ENCODE data around the gene CYSTM1. TPM values are rescaled to one million over a fixed set of nuclear protein-coding genes. Genes with fewer than 3 reads are reported as not detected.

Gene CYSTM1
- total RNA-seq, 1 donor from 2014 or later = 11.4 TPM

DNA sequence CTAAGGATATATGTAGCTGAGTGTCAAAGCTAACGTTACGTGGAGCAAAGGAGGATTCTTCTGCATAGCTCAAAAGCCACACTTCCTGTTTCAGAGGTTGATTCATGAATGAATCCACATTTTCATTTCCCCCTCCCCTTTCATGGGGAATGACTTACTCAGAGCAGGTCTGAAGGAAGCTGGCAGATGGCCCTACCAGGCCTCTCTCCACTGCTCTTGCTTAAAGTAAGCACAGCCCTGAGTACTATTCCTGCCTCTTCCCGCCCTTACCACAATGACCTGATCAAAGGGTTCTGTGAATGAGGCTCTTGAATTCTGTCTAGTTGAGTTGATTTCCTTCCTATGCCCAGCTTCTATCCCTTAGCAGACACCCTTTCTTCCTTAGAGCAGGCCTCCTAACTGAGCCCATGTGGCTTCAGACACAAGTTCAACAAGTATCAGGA, 43.0 kb upstream of the CYSTM1 start:
- Mint-ChIP-seq H3K9me3 (no peaks in the 10 kb centered on the region), H3K27ac (no peak overlapping the region), H3K36me3 (no peaks in the 10 kb centered on the region), H3K27me3 (ENCODE audit: low read depth) (peaks cover 9% of the 10 kb centered on the region), H3K4me1 (peaks cover 3% of the 10 kb centered on the region), H3K4me3 (no peak overlapping the region)
- DNase-seq (ENCODE audit: low spot score in 2 of 2, unreplicated experiment in 2 of 2) = peak in 1 of 2 experiments; percentile 20
- TF ChIP-seq CTCF (IDR thresholded peaks at IDR 0.05; ENCODE audit: unreplicated experiment) = no peak

DNA sequence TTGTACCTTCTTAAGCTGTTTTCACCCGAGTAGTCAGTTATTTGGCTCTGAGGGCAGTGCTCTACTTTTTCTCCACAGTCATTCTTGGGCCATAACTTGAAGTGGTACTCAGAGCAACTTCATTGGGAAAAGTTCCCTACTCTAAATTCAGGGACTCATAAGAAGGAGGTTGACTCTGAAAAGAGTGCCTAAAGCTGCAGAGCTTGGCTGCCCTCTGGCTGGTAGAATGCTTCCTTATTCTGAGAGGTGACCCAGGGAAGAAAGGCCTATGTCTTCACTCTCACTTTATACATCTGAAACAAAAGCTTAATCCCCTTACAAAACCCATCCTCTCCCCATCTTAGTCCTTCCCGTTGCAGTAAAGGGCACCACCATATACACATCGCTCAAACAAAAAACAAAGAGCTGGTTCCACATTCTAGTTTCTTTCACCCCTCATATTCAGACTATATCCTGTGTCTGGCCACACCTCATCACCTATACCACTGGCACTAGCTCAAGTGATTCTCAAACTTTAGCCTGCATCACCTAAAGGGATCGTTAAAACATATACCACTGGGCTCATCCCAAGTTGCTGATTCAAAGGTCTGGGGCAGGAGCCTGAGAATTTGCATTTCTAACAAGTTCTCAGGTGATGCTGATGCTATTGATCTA, 41.3 kb upstream of the CYSTM1 start:
- H3K4me3 Mint-ChIP-seq = no peak overlapping the region
- H3K36me3 Mint-ChIP-seq = no peaks in the 10 kb centered on the region
- no peak for DNase-seq (ENCODE audit: low spot score in 2 of 2, unreplicated experiment in 2 of 2)
- no peak for TF ChIP-seq CTCF (IDR thresholded peaks at IDR 0.05; ENCODE audit: unreplicated experiment)
- peaks cover 7% of the 10 kb centered on the region for H3K27me3 Mint-ChIP-seq (ENCODE audit: low read depth)
- H3K27ac Mint-ChIP-seq = no peak overlapping the region
- peaks cover 3% of the 10 kb centered on the region for H3K4me1 Mint-ChIP-seq
- H3K9me3 Mint-ChIP-seq = no peaks in the 10 kb centered on the region

DNA sequence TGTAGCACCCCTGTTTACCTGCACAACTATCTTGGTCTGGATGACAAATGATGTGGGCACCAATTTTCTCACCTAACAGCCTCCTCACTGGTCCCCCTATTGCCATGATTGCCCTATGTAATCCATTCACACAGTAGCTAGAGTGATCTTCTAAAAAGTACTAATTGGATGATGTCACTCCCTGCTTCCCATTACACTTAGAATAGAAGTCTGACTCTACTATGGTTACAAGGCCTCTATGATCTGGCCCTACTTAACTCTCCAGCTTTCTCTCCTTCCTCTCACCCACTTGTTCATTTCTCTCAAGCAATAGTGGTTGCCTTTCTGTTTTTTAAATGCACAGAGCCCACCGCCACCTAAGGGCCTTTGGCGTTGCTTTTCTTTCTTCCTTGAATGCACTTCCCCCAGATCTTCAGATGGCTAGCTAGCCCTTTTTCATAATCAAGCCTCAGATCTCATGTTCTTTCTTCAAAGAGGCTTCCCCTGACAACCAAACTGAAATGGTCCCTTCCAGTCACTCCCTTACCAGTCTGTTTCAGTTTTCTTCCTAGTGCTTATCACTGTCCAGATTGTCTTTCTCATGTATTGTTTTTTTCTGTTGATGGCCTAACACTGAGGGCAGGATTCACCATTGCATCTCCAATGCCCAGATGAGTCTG, 40.6 kb upstream of the CYSTM1 start:
- Mint-ChIP-seq H3K36me3 (no peaks in the 10 kb centered on the region), H3K4me1 (peaks cover 3% of the 10 kb centered on the region), H3K9me3 (peaks cover under 1% of the 10 kb centered on the region), H3K27me3 (ENCODE audit: low read depth) (peaks cover 7% of the 10 kb centered on the region), H3K27ac (no peak overlapping the region), H3K4me3 (no peak overlapping the region)
- no peak for DNase-seq (ENCODE audit: low spot score in 2 of 2, unreplicated experiment in 2 of 2)
- TF ChIP-seq CTCF (IDR thresholded peaks at IDR 0.05; ENCODE audit: unreplicated experiment) = no peak

GRCh38 chr5:140135127-140135526, 39.9 kb upstream of the CYSTM1 start:
- H3K27ac Mint-ChIP-seq = no peak overlapping the region
- no peaks in the 10 kb centered on the region for H3K36me3 Mint-ChIP-seq
- H3K4me3 Mint-ChIP-seq = no peak overlapping the region
- peak in 1 of 2 experiments; percentile 7 for DNase-seq (ENCODE audit: low spot score in 2 of 2, unreplicated experiment in 2 of 2)
- TF ChIP-seq CTCF (IDR thresholded peaks at IDR 0.05; ENCODE audit: unreplicated experiment) = no peak
- H3K4me1 Mint-ChIP-seq = peaks cover 3% of the 10 kb centered on the region
- H3K9me3 Mint-ChIP-seq = peaks cover 5% of the 10 kb centered on the region
- peaks cover 9% of the 10 kb centered on the region for H3K27me3 Mint-ChIP-seq (ENCODE audit: low read depth)

DNA sequence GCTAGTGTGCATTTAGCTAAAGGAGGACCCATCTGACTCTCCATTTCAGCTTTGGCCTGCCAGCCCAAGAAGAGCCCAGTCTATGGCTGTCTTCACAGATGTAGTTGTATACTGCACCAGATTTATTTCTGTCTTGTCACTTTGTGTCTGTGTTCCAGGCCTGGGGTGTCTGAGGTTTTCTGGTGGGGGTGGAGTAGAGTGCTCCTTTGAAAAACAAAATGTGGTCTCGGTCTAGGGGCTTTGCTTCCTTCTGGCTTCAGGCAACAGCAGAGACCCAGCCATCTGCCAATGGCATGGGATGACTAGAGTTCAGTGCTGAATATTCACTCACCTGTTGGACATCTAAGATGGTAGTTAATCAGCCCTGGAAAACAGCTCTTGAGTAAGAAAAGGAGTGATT, 38.4 kb upstream of the CYSTM1 start:
- Mint-ChIP-seq H3K36me3 (no peaks in the 10 kb centered on the region), H3K9me3 (peaks cover 5% of the 10 kb centered on the region), H3K27ac (no peak overlapping the region), H3K27me3 (ENCODE audit: low read depth) (peaks cover 10% of the 10 kb centered on the region), H3K4me1 (peaks cover 3% of the 10 kb centered on the region), H3K4me3 (no peak overlapping the region)
- DNase-seq (ENCODE audit: low spot score in 2 of 2, unreplicated experiment in 2 of 2) = peak in 1 of 2 experiments; percentile 19
- TF ChIP-seq CTCF (IDR thresholded peaks at IDR 0.05; ENCODE audit: unreplicated experiment) = no peak

Data from mesothelial cell of epicardium (in vitro differentiated cells).